ENCODE results near the gene VDAC1. TPM values are rescaled to one million over a fixed set of nuclear protein-coding genes. Genes with fewer than 3 reads are reported as not detected.

VDAC1 gene
- total RNA-seq, 2 donors from 2014 or later: 202 to 226 TPM

DNA sequence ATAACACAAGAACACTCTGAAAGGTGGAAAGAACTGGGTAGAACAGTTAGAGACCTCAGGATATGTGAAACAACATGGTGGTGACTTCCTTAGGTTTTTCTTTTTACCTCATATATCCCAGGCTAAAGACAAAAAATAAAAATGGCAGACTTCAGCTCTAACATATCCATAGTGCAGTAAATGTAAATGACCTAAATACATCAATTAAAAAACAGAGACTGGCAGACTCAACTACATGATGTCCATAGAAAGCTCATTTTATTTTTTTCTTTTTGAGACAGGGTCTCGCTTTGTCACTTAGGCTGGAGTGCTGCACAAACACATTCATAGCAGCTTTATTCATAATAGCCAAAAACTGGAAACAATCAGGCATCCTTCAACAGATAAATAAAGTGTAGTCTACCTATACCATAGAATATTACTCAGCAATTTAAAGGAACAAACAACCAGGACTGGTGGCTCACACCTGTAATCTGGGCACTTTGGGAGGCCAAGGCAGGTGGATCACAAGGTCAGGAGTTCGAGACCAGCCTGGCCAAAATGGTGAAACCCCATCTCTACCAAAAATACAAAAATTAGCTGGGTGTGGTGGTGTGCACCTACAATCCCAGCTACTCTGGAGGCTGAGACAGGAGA lies 41.2 kb downstream of the VDAC1 start:
- Mint-ChIP-seq H3K4me3 (no peak overlapping the region), H3K27me3 (ENCODE audit: insufficient read depth) (no peaks in the 10 kb centered on the region), H3K27ac (no peak overlapping the region), H3K9me3 (peaks cover 3% of the 10 kb centered on the region), H3K36me3 (ENCODE audit: low read depth) (peaks cover 23% of the 10 kb centered on the region), H3K4me1 (peaks cover 10% of the 10 kb centered on the region)
- Histone ChIP-seq H3K27ac (ENCODE audit: low read depth, low read length) (no peak overlapping the region), H3K9me3 (ENCODE audit: control insufficient read depth, low read length) (peaks cover 12% of the 10 kb centered on the region), H3K36me3 (ENCODE audit: control insufficient read depth, insufficient read depth, low read length) (peaks cover 17% of the 10 kb centered on the region), H3K27me3 (ENCODE audit: control insufficient read depth, insufficient read depth, low read length, poor library complexity, severe bottlenecking) (no peaks in the 10 kb centered on the region), H3K4me1 (ENCODE audit: control insufficient read depth, insufficient read depth, low read length) (no peaks in the 10 kb centered on the region), H3K4me3 (ENCODE audit: low read length) (no peak overlapping the region), H3K9ac (ENCODE audit: extremely low read depth, low read length, poor library complexity, severe bottlenecking) (no peak overlapping the region)
- WGBS, 2 experiments (ENCODE audit: insufficient coverage in 1 of 2, insufficient read length in 1 of 2): 98% methylated on average over 2 of the region's 2 CpGs; no CpG with 5 or more reads in 1 of the 2 experiments
- no peak for TF ChIP-seq CTCF (conservative IDR thresholded peaks at IDR 0.05)
- DNase-seq: no peak

- Histone ChIP-seq H3K4me3 (ENCODE audit: low read length) (no peak overlapping the region), H3K9ac (ENCODE audit: extremely low read depth, low read length, poor library complexity, severe bottlenecking) (no peak overlapping the region), H3K9me3 (ENCODE audit: control insufficient read depth, low read length) (peaks cover 12% of the 10 kb centered on the region), H3K27me3 (ENCODE audit: control insufficient read depth, insufficient read depth, low read length, poor library complexity, severe bottlenecking) (no peaks in the 10 kb centered on the region), H3K27ac (ENCODE audit: low read depth, low read length) (no peak overlapping the region), H3K36me3 (ENCODE audit: control insufficient read depth, insufficient read depth, low read length) (peaks cover 24% of the 10 kb centered on the region), H3K4me1 (ENCODE audit: control insufficient read depth, insufficient read depth, low read length) (no peaks in the 10 kb centered on the region)
- H3K27ac Mint-ChIP-seq: no peak overlapping the region
- DNase-seq: no peak
- peaks cover 3% of the 10 kb centered on the region for H3K9me3 Mint-ChIP-seq
- no peak overlapping the region for H3K4me3 Mint-ChIP-seq
- peaks cover 23% of the 10 kb centered on the region for H3K36me3 Mint-ChIP-seq (ENCODE audit: low read depth)
- no peak for TF ChIP-seq CTCF (conservative IDR thresholded peaks at IDR 0.05)
- 91 to 94% methylated on average over 2 of the region's 2 CpGs for WGBS, 2 experiments (ENCODE audit: insufficient coverage in 1 of 2, insufficient read length in 1 of 2)
- no peaks in the 10 kb centered on the region for H3K27me3 Mint-ChIP-seq (ENCODE audit: insufficient read depth)
- peaks cover 10% of the 10 kb centered on the region for H3K4me1 Mint-ChIP-seq
Measured at GRCh38 chr5:133962801-133963476, 41.8 kb downstream of the VDAC1 start.

GRCh38 chr5:133962131-133962530 lies 42.6 kb downstream of the VDAC1 start:
- Histone ChIP-seq H3K4me3 (ENCODE audit: low read length) (no peak overlapping the region), H3K9me3 (ENCODE audit: control insufficient read depth, low read length) (peaks cover 12% of the 10 kb centered on the region), H3K4me1 (ENCODE audit: control insufficient read depth, insufficient read depth, low read length) (no peaks in the 10 kb centered on the region), H3K27ac (ENCODE audit: low read depth, low read length) (no peak overlapping the region), H3K36me3 (ENCODE audit: control insufficient read depth, insufficient read depth, low read length) (peaks cover 32% of the 10 kb centered on the region), H3K27me3 (ENCODE audit: control insufficient read depth, insufficient read depth, low read length, poor library complexity, severe bottlenecking) (no peaks in the 10 kb centered on the region), H3K9ac (ENCODE audit: extremely low read depth, low read length, poor library complexity, severe bottlenecking) (no peak overlapping the region)
- no peak for TF ChIP-seq CTCF (conservative IDR thresholded peaks at IDR 0.05)
- Mint-ChIP-seq H3K9me3 (peaks cover 3% of the 10 kb centered on the region), H3K4me1 (peaks cover 3% of the 10 kb centered on the region), H3K36me3 (ENCODE audit: low read depth) (peaks cover 30% of the 10 kb centered on the region), H3K27me3 (ENCODE audit: insufficient read depth) (no peaks in the 10 kb centered on the region), H3K4me3 (no peak overlapping the region), H3K27ac (no peak overlapping the region)
- 92 to 100% methylated on average over 1 to 2 of the region's 2 CpGs for WGBS, 2 experiments (ENCODE audit: insufficient coverage in 1 of 2, insufficient read length in 1 of 2)
- no peak for DNase-seq
